GM19372 (cell line): ENCODE results near the gene CXCL8.
"Not testable (repeated sequence)": the region's sequence is repeated elsewhere in the genome, so short reads cannot be mapped to it uniquely, and the experiment has no call there.

Experiments used
- ATAC-seq: cut with Tn5 transposase; IDR thresholded peaks from one replicate; pipeline ENCODE4 v1.9.1; 2021; ENCODE audit warnings: mild to moderate bottlenecking, low read depth, moderate library complexity; ENCODE audit not compliant: unreplicated experiment

CXCL8 gene

DNA sequence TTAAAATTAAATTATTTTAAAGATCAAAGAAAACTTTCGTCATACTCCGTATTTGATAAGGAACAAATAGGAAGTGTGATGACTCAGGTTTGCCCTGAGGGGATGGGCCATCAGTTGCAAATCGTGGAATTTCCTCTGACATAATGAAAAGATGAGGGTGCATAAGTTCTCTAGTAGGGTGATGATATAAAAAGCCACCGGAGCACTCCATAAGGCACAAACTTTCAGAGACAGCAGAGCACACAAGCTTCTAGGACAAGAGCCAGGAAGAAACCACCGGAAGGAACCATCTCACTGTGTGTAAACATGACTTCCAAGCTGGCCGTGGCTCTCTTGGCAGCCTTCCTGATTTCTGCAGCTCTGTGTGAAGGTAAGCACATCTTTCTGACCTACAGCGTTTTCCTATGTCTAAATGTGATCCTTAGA lies at the start of gene CXCL8:
Gene CXCL8, plus strand, starts transcription at position 217 of the 426 bp plus-strand sequence. Its CDS starts 90 bp downstream, at position 307.
- ATAC-seq, result no peak

GRCh38 chr4:73691201-73691600 lies 49.2 kb upstream of the CXCL8 start:
- ATAC-seq, result not testable (repeated sequence)

- ATAC-seq, result no peak
These were observed 48.6 kb upstream of the CXCL8 start for GRCh38 chr4:73691759-73692158.

DNA sequence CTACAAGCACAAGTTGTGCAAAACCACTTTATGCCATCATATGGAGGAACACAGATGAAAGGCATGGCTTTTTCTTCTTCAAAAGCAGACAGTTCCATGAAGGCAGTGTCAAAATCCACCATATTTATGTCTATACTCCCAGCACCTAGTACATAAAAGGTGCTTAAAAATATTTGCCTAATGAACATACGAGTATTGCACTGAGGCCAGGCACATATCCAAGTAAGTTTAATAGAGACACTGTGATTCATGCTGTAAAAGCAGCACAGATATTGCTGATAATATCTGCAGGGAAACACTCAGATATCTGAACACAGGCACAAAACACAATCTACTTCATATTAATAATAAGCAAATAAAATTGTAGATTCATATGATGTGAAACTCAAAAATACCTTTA lies 48.1 kb upstream of the CXCL8 start:
- no peak for ATAC-seq

GRCh38 chr4:73692701-73693100 lies 47.7 kb upstream of the CXCL8 start:
- ATAC-seq, result no peak

DNA sequence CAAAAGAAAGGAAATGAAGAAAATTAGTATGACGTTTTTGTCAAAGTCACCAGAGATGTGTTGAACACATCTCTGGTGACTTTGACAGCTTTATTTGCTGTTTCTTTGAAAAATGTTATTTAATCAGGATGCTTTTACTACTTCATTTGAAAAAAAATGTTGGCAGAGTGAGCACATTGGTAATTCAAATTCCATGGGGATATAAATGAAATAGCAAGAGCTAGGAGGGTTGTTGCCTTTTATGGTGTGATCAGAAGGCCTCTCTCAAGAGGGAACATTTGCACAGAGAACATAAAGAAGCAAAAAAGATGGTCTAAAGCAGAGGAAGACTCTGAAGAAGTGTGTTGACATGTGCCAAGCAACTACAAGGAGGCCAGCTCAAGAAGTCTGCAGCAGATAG lies 46.6 kb upstream of the CXCL8 start:
- no peak for ATAC-seq

GRCh38 chr4:73698217-73698616 lies 42.2 kb upstream of the CXCL8 start:
- ATAC-seq, result no peak

DNA sequence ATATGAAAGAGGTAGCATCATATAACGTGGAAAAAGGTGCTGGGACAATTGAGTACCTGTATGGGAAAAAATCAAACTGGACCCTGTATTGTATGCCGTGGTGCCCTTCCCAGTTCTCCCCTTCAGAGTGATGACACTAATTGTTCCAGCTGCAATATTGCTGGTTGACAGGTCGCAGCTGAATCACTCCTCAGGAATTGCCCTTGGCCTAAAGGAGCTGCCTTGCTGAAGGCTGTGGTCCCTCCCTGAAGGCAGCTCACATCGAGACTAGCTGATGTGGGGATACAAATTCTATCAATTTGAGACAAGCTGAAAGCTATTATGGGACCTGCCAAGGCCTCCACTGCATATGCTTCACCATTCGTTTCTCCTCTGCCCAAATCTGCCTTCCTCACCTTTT lies 39.3 kb upstream of the CXCL8 start:
- ATAC-seq, result no peak

DNA sequence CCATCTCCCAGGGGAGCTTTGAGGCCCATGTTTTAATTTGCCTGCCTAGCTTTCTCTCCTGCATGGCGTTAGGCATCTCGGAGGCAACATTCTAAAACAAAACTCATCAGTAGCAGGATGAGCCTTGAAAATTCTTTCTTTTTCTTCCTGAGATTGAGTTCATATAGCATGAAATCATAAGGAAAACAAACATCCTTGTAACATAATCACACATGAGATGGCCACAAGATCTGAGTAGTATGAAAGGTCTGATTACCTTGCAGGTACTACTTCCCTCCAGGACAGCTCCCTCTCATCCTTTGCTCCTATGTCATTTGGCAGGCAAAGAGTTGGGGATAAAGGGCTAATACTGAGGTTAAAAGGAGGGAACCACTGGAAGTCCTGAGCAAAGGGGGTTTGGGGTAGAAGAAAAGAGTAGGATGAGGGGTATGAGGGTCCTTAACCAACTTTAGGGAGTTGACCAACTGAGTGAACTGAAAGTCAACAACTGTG lies 37.5 kb upstream of the CXCL8 start:
- no peak for ATAC-seq

GRCh38 chr4:73703320-73703719 lies 37.0 kb upstream of the CXCL8 start:
- ATAC-seq, result no peak

DNA sequence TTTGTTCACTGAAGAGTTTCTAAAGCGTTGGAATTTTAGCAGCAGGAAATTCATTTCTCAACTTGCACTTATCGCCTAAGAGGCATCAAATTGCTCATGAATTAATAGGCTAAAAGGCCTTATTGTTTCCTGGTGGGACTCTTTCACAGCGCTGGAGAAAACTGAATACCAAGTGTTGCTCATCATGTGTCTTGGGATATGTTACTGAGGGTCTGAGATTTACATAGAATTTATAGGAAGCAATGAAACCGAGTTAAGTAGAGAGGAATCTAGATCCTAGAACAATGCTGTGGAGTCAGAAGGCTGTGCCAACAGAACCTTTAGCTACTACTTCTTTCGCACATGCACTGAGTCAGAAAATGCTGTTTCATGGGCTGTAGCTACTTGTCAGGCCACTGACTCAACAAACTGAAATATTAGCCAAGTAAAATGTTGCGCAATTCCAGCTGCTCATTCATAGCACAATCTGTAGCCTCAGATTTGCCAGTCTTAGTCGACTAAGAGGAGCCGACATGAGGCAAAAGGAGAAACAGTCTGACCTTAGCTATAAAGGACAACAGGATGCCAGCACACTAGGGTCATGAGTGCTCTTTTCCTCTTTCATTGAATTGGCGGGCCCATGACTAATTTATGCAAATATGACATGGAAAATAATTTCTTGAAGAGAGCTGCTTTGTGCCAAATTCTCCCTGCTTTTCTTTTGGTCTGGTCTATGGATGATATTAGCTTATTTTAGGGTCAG lies 35.9 kb upstream of the CXCL8 start:
- ATAC-seq, result no peak

GRCh38 chr4:73705056-73705432 lies 35.3 kb upstream of the CXCL8 start:
- ATAC-seq, result no peak

DNA sequence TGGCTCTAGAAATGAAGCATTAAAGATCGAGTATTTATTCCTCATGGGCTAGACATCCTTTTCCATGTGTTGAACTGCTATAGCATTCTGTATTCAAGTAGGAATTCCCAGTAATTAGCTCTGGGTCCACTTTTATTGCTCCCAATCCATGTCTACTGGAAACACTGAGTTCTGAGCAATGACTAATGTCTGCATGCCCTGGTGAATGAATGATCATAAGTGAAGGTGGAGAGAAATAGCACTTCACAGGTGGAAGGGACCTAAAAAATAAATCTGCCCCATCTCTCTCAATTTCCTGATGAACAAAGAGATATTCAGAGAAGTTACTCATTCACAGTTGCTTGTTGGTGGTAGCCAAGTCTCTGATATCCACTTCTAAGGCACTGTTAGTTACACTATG lies 34.6 kb upstream of the CXCL8 start:
- no peak for ATAC-seq

DNA sequence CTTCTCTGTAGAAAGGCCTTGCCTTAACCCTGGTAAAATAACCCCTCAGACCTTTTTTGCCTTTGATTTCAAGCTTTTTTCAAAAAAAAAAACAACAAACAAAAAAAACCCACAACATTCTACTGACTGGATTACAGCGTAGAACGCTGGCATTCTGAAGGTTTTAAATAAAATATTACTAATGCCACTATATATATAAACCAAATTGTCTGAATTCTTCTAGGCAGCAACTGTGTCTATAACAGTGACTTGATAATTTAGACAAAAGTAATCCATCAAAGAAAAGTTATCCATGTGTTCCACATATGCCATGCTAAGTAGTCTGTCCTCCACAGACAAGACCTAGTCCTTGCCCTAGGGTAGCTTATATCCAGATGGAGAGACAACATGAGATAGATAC lies 33.6 kb upstream of the CXCL8 start:
- ATAC-seq, result no peak

- no peak for ATAC-seq
These were observed 33.0 kb upstream of the CXCL8 start for GRCh38 chr4:73707269-73707875.

DNA sequence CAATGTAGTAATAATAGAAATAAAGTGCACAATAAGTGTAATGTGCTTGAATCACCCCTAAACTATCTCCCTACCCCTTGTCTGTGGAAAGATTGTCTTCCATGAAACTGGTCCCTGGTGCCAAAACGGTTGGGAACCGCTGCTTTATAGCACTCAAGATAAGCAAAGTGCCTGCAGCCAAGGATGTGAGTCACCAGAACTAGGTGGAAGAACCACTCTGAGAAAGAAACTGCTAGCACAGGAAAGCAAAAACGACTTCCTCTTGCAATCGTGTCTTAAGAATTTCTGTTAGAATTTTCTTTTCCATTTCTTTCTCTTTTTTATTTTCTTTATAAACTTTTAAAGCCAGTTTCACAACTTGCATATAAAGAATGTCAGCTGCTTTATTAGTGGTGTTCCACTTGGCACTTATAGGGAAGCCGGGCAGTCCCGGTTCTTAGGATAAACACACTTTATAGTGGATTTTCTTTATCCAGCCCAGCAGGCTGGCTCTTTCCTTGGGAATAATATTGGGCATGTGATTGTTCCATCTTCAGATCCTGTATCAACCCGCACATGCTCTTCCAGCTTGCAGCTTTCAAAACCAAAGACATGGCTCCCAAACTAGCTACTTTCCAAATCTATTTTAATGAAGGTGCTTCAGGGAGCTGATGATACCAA lies 32.3 kb upstream of the CXCL8 start:
- ATAC-seq, result no peak

DNA sequence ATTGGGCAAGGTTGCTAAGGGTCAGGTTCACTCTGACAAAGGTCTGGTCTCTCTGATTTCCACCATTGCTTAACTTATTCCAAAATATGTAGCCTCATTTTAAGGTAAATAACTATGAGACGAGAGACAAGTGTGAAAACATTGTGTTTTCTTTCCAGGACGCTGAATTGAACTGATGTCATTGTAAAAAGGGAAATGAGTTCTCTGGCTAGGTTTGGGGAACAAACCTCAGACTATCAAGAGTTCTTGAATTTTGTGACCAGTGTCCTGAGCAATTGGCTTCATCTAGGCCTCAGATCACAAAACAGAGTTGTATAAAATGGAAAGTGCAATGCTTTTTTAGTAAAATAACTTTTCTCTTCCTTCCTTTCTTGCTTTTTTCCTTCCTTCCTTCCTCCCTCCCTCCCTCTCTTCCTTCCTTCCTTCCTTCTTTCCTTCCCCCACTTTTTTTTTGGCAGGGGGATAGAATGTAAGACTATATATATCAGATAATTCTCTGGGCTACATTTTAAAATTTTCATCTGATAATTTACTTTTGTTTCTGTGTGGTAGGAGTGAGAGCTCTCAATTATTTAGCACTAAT lies 30.8 kb upstream of the CXCL8 start:
- no peak for ATAC-seq

DNA sequence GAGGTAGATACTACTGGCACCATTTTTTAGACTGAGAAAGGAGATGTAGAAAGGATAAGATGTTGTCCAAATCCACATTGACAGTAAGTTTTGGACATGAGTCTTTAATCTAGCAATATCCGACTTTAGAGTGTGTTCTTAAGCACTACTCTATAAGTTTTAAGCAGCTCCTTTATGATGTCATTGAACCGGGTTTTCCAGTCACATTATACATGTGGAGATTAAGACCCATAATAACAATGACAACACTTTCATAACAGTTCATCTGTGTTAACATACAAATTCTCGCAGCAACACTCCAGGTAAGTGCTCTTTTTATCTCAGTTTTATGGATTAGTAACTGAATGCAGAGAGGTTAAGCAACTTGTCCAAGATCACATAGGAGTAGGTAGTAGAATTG lies 30.3 kb upstream of the CXCL8 start:
- ATAC-seq, result no peak

GRCh38 chr4:73711989-73712388 lies 28.4 kb upstream of the CXCL8 start:
- ATAC-seq, result no peak

DNA sequence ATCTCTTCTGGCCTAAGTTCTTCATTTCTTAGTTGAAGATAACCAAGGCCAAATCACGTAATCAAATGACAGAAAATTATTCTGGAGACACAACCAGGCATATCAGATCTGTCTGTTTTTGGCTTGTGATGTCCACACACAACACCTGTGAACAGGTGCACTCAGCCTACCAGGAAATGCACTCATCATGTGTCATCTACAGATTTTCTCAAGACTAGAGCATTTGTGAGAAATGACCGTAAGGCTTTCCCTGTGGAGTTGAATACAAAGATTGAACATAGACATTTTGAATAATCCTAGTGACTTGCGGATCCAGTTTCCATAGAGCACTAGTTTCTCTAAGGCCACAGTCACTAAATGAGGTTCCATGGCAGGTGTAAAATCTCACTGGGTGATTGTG lies 26.7 kb upstream of the CXCL8 start:
- no peak for ATAC-seq

DNA sequence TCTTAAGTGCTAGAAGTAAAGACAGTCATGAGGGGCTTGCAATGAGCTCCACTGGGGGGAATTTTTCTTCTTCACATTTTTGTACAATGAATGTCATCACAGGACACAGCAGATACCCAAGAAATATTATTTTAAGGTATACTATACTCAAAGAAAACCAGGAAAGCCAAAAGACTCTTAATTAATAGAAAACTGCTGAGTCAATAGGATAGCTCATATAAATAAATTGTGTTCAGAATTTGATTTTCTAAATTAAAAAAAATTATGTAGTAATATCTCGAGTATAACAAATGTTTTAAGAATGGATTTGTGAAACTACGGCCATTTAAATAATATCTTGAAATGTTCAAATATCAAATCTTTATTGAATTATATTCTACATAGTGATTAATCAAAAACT lies 25.7 kb upstream of the CXCL8 start:
- ATAC-seq, result no peak
